Liver (tissue), 9 donors: Measurements from ENCODE around the gene PXDN. TPM values are rescaled to one million over a fixed set of nuclear protein-coding genes. Genes with fewer than 3 reads are reported as not detected.

Experiments
- DNase-seq: peaks from one replicate; pipeline ENCODE4 v3.0.0-alpha.2; 2017; ENCODE audit warnings: low spot score
- H3K27ac ChIP-seq, 2 donors: one replicate each; pipeline ENCODE4 v1.7.0; 2013; ENCODE audit warnings: inconsistent platforms in 2 of 2, low read length in 2 of 2, control low read depth in 1 of 2, low read depth in 1 of 2, mild to moderate bottlenecking in 1 of 2
- H3K27me3 ChIP-seq, 4 donors: one replicate each; pipeline versions ENCODE4 v1.6.1 to v1.7.0; 2013; ENCODE audit warnings: low read length in 3 of 4, inconsistent platforms in 1 of 4, mild to moderate bottlenecking in 1 of 4, moderate library complexity in 1 of 4; ENCODE audit not compliant: control insufficient read depth in 4 of 4, insufficient read depth in 4 of 4
- H3K36me3 ChIP-seq, 4 donors: one replicate each; pipeline versions ENCODE4 v1.6.1 to v1.7.0; 2013; ENCODE audit warnings: low read length in 3 of 4, mild to moderate bottlenecking in 3 of 4, low read depth in 1 of 4, moderate library complexity in 1 of 4; ENCODE audit not compliant: control insufficient read depth in 4 of 4, insufficient read depth in 3 of 4
- H3K4me1 ChIP-seq, 4 donors: one replicate each; pipeline versions ENCODE4 v1.6.1 to v1.7.0; 2013; ENCODE audit warnings: low read length in 3 of 4, mild to moderate bottlenecking in 3 of 4, moderate library complexity in 1 of 4; ENCODE audit not compliant: control insufficient read depth in 4 of 4, insufficient read depth in 4 of 4
- H3K4me3 ChIP-seq, 3 donors: one replicate each; pipeline versions ENCODE4 v1.6.1 to v1.7.0; 2013; ENCODE audit warnings: low read length in 3 of 3, control low read depth in 1 of 3, low read depth in 1 of 3, mild to moderate bottlenecking in 1 of 3
- H3K9ac ChIP-seq, 2 donors: one replicate each; pipeline ENCODE4 v1.7.0; 2013; ENCODE audit warnings: low read length in 2 of 2, mild to moderate bottlenecking in 2 of 2, moderate library complexity in 2 of 2, control low read depth in 1 of 2, low read depth in 1 of 2
- H3K9me3 ChIP-seq, 4 donors: one replicate each; pipeline versions ENCODE4 v1.6.1 to v1.7.0; 2013; ENCODE audit warnings: low read length in 3 of 4; ENCODE audit not compliant: control insufficient read depth in 4 of 4
- EGR1 ChIP-seq, 2 donors: IDR thresholded peaks; 2 replicates each; pipeline ENCODE4 v1.6.1; 2016 to 2018; ENCODE audit warnings: antibody characterized with exemption in 2 of 2, low read depth in 2 of 2
- FOXA1 ChIP-seq: IDR thresholded peaks from 2 replicates; pipeline ENCODE4 v1.6.1; 2016; ENCODE audit warnings: antibody characterized with exemption
- FOXA2 ChIP-seq: IDR thresholded peaks from 2 replicates; pipeline ENCODE4 v1.6.1; 2016; ENCODE audit warnings: antibody characterized with exemption
- HNF4G ChIP-seq: IDR thresholded peaks from 2 replicates; pipeline ENCODE4 v1.6.1; 2016; ENCODE audit warnings: antibody characterized with exemption
- NR2F2 ChIP-seq: IDR thresholded peaks from 2 replicates; pipeline ENCODE4 v1.6.1; 2016; ENCODE audit warnings: antibody characterized with exemption
- RXRA ChIP-seq, 2 donors: IDR thresholded peaks; 2 replicates each; pipeline ENCODE4 v1.6.1; 2017 to 2018; ENCODE audit warnings: antibody characterized with exemption in 2 of 2, mild to moderate bottlenecking in 1 of 2
- TAF1 ChIP-seq: conservative IDR thresholded peaks from 2 replicates; pipeline ENCODE4 v1.6.1; 2016; ENCODE audit warnings: antibody characterized with exemption, mild to moderate bottlenecking
- WGBS: extraction: QIAGEN DNeasy Blood & Tissue Kit; methylation state at CpG from one replicate; pipeline ENCODE4 v1.1.7; 2013; 5-methylcytosine and 5-hydroxymethylcytosine counted together
- polyA plus RNA-seq, 2 donors: library from polyadenylated mRNA; stranded (reverse) in 1 of 2; unstranded in 1 of 2; fragments of 200-250 nt in 1 of 2; fragments of >200 nt in 1 of 2; fragmentation: Nextera tagmentation in 1 of 2; extraction: Ambion mirVana in 1 of 2; gene quantifications; one replicate each; pipeline versions ENCODE4 v1.2.1 to v1.2.3, GENCODE V29; 2013 to 2015
- total RNA-seq, 2 donors: library from RNA; depleted of rRNA; stranded (reverse); fragments of >200 nt; gene quantifications; one replicate each; pipeline ENCODE4 v1.2.3, GENCODE V29; 2014
- TF ChIP-seq, protein P1 (sequence below): IDR thresholded peaks from 2 replicates; pipeline ENCODE4 v1.6.1; 2016; ENCODE audit warnings: antibody characterized with exemption, mild to moderate bottlenecking
- TF ChIP-seq, protein P2 (sequence below): IDR thresholded peaks from 2 replicates; pipeline ENCODE4 v1.6.1; 2016; ENCODE audit warnings: antibody characterized with exemption
- TF ChIP-seq, protein P3 (sequence below): IDR thresholded peaks from 2 replicates; pipeline ENCODE4 v1.6.1; 2016; ENCODE audit warnings: antibody characterized with exemption
- TF ChIP-seq, protein P4 (sequence below): IDR thresholded peaks from 2 replicates; pipeline ENCODE4 v1.6.1; 2016; ENCODE audit warnings: antibody characterized with exemption
- donor health status: healthy.
- donor health status: healthy.
- donor health status: healthy.
- donor health status: healthy.
- donor health status: healthy.

Gene PXDN
- total and polyA plus RNA-seq, 4 donors, result 4.2 to 21.5 (median 16.9) TPM

DNA sequence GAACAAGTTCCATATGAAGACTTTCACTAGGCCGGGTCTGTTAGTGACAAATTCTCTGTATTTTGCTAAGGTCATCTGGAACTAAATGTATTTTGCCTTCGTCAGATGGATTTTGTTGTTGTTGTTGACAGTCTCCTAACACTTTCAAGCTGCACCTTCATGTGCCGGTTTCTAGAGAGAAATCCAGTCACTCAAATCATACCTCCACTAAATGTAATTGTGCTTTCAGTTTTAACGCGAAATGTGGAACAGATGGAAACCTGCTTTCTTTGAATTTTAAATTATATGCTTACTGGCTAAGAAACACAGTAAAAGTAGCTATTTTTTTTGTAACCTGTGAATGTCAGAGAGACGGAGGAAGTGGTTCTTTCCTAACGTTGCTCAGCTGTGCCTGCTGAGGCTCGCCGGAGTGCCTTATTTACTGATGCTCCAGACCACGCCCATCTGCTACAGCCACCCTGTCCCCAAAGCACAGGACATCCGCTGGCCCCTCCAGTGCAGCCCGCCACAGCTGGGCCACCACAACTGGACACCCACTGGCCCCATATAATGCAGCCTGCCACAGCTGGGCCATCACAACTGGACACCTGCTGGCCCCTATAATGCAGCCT, 134.7 kb downstream of the PXDN start:
- 77% methylated on average over 12 of the region's 12 CpGs for WGBS
- Histone ChIP-seq H3K9ac (no peak overlapping the region), H3K36me3 (no peaks in the 10 kb centered on the region), H3K27ac (no peak overlapping the region), H3K4me3 (no peak overlapping the region), H3K4me1 (no peaks in the 10 kb centered on the region), H3K9me3 (no peaks in the 10 kb centered on the region), H3K27me3 (no peaks in the 10 kb centered on the region)
- no peak for DNase-seq
- TF ChIP-seq NR2F2, result no peak
- TF ChIP-seq RXRA (IDR thresholded peaks at IDR 0.05), result no peak
- TF ChIP-seq, protein P1, sequence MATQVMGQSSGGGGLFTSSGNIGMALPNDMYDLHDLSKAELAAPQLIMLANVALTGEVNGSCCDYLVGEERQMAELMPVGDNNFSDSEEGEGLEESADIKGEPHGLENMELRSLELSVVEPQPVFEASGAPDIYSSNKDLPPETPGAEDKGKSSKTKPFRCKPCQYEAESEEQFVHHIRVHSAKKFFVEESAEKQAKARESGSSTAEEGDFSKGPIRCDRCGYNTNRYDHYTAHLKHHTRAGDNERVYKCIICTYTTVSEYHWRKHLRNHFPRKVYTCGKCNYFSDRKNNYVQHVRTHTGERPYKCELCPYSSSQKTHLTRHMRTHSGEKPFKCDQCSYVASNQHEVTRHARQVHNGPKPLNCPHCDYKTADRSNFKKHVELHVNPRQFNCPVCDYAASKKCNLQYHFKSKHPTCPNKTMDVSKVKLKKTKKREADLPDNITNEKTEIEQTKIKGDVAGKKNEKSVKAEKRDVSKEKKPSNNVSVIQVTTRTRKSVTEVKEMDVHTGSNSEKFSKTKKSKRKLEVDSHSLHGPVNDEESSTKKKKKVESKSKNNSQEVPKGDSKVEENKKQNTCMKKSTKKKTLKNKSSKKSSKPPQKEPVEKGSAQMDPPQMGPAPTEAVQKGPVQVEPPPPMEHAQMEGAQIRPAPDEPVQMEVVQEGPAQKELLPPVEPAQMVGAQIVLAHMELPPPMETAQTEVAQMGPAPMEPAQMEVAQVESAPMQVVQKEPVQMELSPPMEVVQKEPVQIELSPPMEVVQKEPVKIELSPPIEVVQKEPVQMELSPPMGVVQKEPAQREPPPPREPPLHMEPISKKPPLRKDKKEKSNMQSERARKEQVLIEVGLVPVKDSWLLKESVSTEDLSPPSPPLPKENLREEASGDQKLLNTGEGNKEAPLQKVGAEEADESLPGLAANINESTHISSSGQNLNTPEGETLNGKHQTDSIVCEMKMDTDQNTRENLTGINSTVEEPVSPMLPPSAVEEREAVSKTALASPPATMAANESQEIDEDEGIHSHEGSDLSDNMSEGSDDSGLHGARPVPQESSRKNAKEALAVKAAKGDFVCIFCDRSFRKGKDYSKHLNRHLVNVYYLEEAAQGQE, result no peak
- TF ChIP-seq TAF1, result no peak
- TF ChIP-seq, protein P2, sequence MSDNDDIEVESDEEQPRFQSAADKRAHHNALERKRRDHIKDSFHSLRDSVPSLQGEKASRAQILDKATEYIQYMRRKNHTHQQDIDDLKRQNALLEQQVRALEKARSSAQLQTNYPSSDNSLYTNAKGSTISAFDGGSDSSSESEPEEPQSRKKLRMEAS, result no peak
- TF ChIP-seq, protein P3, sequence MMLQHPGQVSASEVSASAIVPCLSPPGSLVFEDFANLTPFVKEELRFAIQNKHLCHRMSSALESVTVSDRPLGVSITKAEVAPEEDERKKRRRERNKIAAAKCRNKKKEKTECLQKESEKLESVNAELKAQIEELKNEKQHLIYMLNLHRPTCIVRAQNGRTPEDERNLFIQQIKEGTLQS, result no peak

DNA sequence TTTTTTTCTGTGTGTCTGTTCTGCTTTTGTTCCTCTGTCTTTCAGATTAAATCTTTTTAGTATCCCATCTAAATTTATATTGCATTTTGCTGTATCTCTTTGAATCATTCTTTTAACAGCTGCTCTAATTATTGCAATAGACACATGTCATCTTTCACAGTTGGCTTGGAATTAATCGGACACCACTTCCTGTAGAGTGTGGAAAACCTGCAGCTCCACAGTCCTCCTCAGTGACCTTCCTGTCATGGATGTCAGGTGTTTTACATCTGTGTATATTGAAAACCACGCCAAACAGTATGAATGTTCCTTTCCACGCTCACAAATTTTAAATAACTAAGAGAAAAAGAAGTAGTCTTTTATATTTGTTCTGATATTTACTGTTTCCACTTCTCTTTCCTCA, 135.3 kb downstream of the PXDN start:
- TF ChIP-seq NR2F2 (no peak), HNF4G (no peak), FOXA2 (no peak)
- TF ChIP-seq, protein P4, sequence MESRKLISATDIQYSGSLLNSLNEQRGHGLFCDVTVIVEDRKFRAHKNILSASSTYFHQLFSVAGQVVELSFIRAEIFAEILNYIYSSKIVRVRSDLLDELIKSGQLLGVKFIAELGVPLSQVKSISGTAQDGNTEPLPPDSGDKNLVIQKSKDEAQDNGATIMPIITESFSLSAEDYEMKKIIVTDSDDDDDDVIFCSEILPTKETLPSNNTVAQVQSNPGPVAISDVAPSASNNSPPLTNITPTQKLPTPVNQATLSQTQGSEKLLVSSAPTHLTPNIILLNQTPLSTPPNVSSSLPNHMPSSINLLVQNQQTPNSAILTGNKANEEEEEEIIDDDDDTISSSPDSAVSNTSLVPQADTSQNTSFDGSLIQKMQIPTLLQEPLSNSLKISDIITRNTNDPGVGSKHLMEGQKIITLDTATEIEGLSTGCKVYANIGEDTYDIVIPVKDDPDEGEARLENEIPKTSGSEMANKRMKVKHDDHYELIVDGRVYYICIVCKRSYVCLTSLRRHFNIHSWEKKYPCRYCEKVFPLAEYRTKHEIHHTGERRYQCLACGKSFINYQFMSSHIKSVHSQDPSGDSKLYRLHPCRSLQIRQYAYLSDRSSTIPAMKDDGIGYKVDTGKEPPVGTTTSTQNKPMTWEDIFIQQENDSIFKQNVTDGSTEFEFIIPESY, result no peak
- TF ChIP-seq, protein P2, result no peak
- WGBS, result 83% methylated on average over 3 of the region's 3 CpGs

DNA sequence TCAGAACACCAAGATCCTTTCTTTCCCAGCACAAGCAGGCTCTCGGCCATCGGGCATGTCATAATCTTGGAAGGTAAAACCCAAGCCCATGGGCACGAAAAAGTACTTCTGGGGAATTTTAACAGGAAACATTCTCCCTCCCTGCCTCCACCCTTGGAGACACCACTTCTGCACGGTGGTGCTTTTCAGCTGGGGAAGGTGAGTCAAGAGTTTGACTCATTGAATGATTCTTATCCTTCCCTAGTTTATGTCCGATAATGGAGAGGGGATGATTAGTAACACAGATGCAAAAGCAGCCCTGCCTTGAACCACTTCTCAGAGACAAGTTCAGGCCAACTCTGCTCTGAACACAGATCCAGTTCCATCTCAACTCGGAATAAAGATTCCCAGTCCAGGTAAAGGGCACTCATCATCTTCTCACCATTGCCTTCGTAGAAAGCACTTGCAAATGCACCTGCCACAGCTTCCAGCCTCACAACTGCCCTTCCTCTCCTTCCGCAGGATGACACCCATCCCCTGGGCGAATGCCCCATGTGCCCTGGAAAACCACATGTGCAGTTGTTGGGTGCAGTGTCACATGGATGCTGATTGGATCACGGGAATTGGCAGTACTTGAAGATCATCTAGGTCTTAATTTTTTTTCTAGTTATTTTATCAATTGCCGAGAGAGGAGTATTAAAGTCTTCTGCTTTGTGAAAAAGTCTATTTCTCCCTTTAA, 136.2 kb downstream of the PXDN start:
- no peak for DNase-seq
- Histone ChIP-seq H3K9me3 (no peaks in the 10 kb centered on the region), H3K4me3 (no peak overlapping the region), H3K27ac (no peak overlapping the region), H3K4me1 (no peaks in the 10 kb centered on the region), H3K36me3 (no peaks in the 10 kb centered on the region), H3K27me3 (peaks cover 0 to 5% (median 0%) of the 10 kb centered on the region in 4 donors), H3K9ac (no peak overlapping the region)
- 75% methylated on average over 11 of the region's 11 CpGs for WGBS
- TF ChIP-seq, protein P2, result no peak
- TF ChIP-seq, protein P3, result no peak
- TF ChIP-seq TAF1 (no peak), FOXA1 (no peak), RXRA (IDR thresholded peaks at IDR 0.05) (no peak), FOXA2 (no peak), EGR1 (IDR thresholded peaks at IDR 0.05; ENCODE audit: low read depth in 2 of 2) (no peak), NR2F2 (no peak)
- TF ChIP-seq, protein P1, result no peak

More for the DNA sequence above, 135.3 kb downstream of the PXDN start:
- peaks cover 0 to 5% (median 0%) of the 10 kb centered on the region in 4 donors for H3K27me3 ChIP-seq
- H3K9ac ChIP-seq, result no peak overlapping the region
- no peaks in the 10 kb centered on the region for H3K36me3 ChIP-seq
- no peak overlapping the region for H3K27ac ChIP-seq
- H3K4me3 ChIP-seq, result no peak overlapping the region
- no peak for DNase-seq
- H3K9me3 ChIP-seq, result no peaks in the 10 kb centered on the region
- no peaks in the 10 kb centered on the region for H3K4me1 ChIP-seq
